Fibroblast of villous mesenchyme (primary cell): ENCODE data around the gene CASTOR1. TPM values are rescaled to one million over a fixed set of nuclear protein-coding genes. Genes with fewer than 3 reads are reported as not detected.
A peak's percentile ranks its signal among the peaks of the same experiment; 100 is the strongest.

Experiments used
- DNase-seq: peaks from one replicate; pipeline ENCODE4 v3.0.0-alpha.2; 2010; ENCODE audit warnings: low read depth
- H3K4me3 ChIP-seq: 2 replicates; pipeline ENCODE4 v1.5.1; 2011; ENCODE audit warnings: low read depth, mild to moderate bottlenecking, low read length
- CTCF ChIP-seq: IDR thresholded peaks from 2 replicates; pipeline ENCODE4 v1.5.1; 2012; ENCODE audit warnings: low read depth, mild to moderate bottlenecking, low read length; ENCODE audit not compliant: insufficient read depth
- total RNA-seq: library from RNA; depleted of rRNA; stranded (reverse); fragments of >200 nt; gene quantifications from 2 replicates; pipeline ENCODE4 v1.2.3, GENCODE V29; 2012

The CASTOR1 gene
- total RNA-seq, 1 donor, result 4.3 TPM

- TF ChIP-seq CTCF, result no peak
- H3K4me3 ChIP-seq, result no peak overlapping the region
- no peak for DNase-seq
Measured at GRCh38 chr22:30250039-30250565, 39.2 kb downstream of the CASTOR1 start.

DNA sequence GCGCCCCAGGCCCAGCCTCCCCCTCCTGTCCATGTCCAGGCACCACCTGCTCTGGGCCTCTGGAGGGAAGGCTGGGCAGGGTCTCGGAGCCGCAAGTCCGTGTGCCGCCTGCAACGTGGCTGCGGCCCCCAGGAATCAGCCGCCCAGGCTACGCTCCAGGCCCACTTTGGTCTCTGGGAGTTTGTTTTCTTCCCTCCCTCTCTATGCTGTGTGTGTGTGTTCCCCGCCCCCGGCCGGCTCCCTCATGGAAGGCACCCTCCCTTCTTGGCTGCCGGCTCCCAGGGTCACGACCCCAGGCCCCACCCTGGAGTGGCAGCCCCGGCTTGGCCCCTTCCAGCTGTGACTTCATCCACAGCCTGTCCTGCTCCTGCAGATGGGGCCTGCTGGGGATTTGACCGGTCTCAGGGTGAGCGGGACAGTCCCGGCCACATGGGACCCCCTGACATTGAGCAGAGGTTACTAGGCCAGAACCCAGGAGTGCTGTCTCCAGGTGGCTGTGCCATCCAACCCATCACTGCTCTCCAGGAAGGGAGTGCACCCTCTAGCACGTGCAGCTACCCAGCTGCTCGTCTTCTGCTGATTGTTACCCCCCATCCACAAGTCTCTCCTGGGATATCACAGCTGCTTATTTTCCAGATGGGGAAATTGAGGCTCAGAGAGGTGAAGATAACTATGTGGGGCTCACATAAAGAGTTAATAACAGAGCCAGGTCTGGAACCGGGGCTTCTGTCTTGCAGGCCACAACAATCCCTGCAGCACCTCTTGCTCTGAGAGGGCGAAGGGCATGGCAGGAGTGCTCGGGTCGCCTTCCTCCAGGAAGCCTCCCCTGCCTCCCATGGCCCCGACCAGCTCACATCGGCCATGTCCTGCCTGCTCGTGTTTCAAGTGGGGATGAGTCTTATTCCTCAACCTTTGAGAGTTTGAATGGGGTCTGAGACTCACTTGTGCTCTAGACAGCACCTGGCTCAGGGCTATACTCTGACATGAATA, 40.0 kb downstream of the CASTOR1 start:
- no peak for TF ChIP-seq CTCF
- H3K4me3 ChIP-seq, result no peak overlapping the region
- DNase-seq, result peak; percentile 62

GRCh38 chr22:30248484-30248883, 40.8 kb downstream of the CASTOR1 start:
- H3K4me3 ChIP-seq, result no peak overlapping the region
- no peak for TF ChIP-seq CTCF
- DNase-seq, result no peak

- TF ChIP-seq CTCF, result no peak
- no peak for DNase-seq
- H3K4me3 ChIP-seq, result no peak overlapping the region
Measured at GRCh38 chr22:30247974-30248373, 41.3 kb downstream of the CASTOR1 start.

DNA sequence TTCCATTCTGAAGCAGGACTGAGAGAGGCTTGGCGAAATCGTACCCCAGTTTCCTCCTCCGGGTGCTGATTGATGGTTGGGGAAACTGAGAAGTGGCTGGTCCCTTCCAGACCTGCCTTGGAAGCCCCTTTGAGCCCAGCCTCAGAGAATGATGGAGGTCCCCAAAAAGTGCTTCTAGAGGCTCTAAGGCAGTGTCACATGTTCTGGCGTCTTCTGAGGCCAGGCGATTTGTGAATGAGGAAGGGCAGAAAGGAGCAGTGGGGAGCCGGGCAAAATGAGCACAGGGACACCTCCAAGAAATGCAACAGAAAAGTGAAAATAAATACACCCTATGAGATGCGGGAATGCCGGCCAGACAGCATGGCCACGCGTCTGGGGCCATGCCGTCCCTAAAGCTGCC, 41.7 kb downstream of the CASTOR1 start:
- H3K4me3 ChIP-seq, result no peak overlapping the region
- no peak for TF ChIP-seq CTCF
- DNase-seq, result no peak

- peak overlapping the region; percentile 70 for H3K4me3 ChIP-seq
- no peak for DNase-seq
- TF ChIP-seq CTCF, result peak; percentile 2
Measured at GRCh38 chr22:30246814-30247376, 42.4 kb downstream of the CASTOR1 start.
